ENCODE results near the gene ADSS1.

Gene ADSS1

GRCh38 chr14:104707608-104708595, 16.1 kb upstream of the ADSS1 start:
- Histone ChIP-seq H3K27me3 (ENCODE audit: insufficient read depth, low read length, poor library complexity, severe bottlenecking) (no peaks in the 10 kb centered on the region), H3K9me2 (replicated peaks; ENCODE audit: low read depth, low read length) (no peaks in the 10 kb centered on the region), H3K4me1 (ENCODE audit: insufficient read depth, low read length, poor library complexity, severe bottlenecking) (no peaks in the 10 kb centered on the region), H4K20me1 (ENCODE audit: insufficient read depth, low read length, poor library complexity, severe bottlenecking) (no peaks in the 10 kb centered on the region), H2AFZ (ENCODE audit: low read length) (no peak overlapping the region), H3K9me3 (ENCODE audit: insufficient read depth, low read depth, low read length) (no peaks in the 10 kb centered on the region), H3K4me2 (ENCODE audit: low read depth, low read length, poor library complexity, severe bottlenecking) (no peak overlapping the region), H3K36me3 (ENCODE audit: insufficient read depth, low read length) (peaks cover 26% of the 10 kb centered on the region), H3K4me3 (ENCODE audit: low read length, poor library complexity, severe bottlenecking) (no peak overlapping the region), H3F3A (ENCODE audit: low read depth) (no peaks in the 10 kb centered on the region), H3K9ac (ENCODE audit: low read depth, low read length, poor library complexity, severe bottlenecking) (no peak overlapping the region), H3K79me2 (ENCODE audit: insufficient read depth, low read length) (no peaks in the 10 kb centered on the region)
- no peak for TF ChIP-seq EZH2phosphoT487 (IDR thresholded peaks at IDR 0.05; ENCODE audit: borderline replicate concordance)

GRCh38 chr14:104708606-104709268, 15.3 kb upstream of the ADSS1 start:
- no peaks in the 10 kb centered on the region for H3F3A ChIP-seq (ENCODE audit: low read depth)
- no peak overlapping the region for H3K9ac ChIP-seq (ENCODE audit: low read depth, low read length, poor library complexity, severe bottlenecking)
- no peaks in the 10 kb centered on the region for H3K4me1 ChIP-seq (ENCODE audit: insufficient read depth, low read length, poor library complexity, severe bottlenecking)
- peak; percentile 89 for TF ChIP-seq CTCF (conservative IDR thresholded peaks at IDR 0.05; ENCODE audit: low read length)
- no peak for TF ChIP-seq EZH2phosphoT487 (IDR thresholded peaks at IDR 0.05; ENCODE audit: borderline replicate concordance)
- H3K27me3 ChIP-seq (ENCODE audit: insufficient read depth, low read length, poor library complexity, severe bottlenecking): no peaks in the 10 kb centered on the region
- H3K36me3 ChIP-seq (ENCODE audit: insufficient read depth, low read length): peaks cover 18% of the 10 kb centered on the region
- H3K4me3 ChIP-seq (ENCODE audit: low read length, poor library complexity, severe bottlenecking): no peak overlapping the region
- no peaks in the 10 kb centered on the region for H3K9me3 ChIP-seq (ENCODE audit: insufficient read depth, low read depth, low read length)
- no peak overlapping the region for H3K4me2 ChIP-seq (ENCODE audit: low read depth, low read length, poor library complexity, severe bottlenecking)
- H2AFZ ChIP-seq (ENCODE audit: low read length): no peak overlapping the region
- H3K79me2 ChIP-seq (ENCODE audit: insufficient read depth, low read length): no peaks in the 10 kb centered on the region
- no peaks in the 10 kb centered on the region for H3K9me2 ChIP-seq (replicated peaks; ENCODE audit: low read depth, low read length)
- H4K20me1 ChIP-seq (ENCODE audit: insufficient read depth, low read length, poor library complexity, severe bottlenecking): no peaks in the 10 kb centered on the region

- no peaks in the 10 kb centered on the region for H3K79me2 ChIP-seq (ENCODE audit: insufficient read depth, low read length)
- no peak overlapping the region for H3K4me2 ChIP-seq (ENCODE audit: low read depth, low read length, poor library complexity, severe bottlenecking)
Observed at GRCh38 chr14:104709387-104710039, 14.5 kb upstream of the ADSS1 start.

More at GRCh38 chr14:104709387-104710039, 14.5 kb upstream of the ADSS1 start:
- Histone ChIP-seq H2AFZ (ENCODE audit: low read length) (no peak overlapping the region), H3K27me3 (ENCODE audit: insufficient read depth, low read length, poor library complexity, severe bottlenecking) (no peaks in the 10 kb centered on the region), H3K9ac (ENCODE audit: low read depth, low read length, poor library complexity, severe bottlenecking) (no peak overlapping the region), H4K20me1 (ENCODE audit: insufficient read depth, low read length, poor library complexity, severe bottlenecking) (no peaks in the 10 kb centered on the region), H3K9me3 (ENCODE audit: insufficient read depth, low read depth, low read length) (no peaks in the 10 kb centered on the region), H3K36me3 (ENCODE audit: insufficient read depth, low read length) (peaks cover 13% of the 10 kb centered on the region), H3F3A (ENCODE audit: low read depth) (no peaks in the 10 kb centered on the region), H3K9me2 (replicated peaks; ENCODE audit: low read depth, low read length) (no peaks in the 10 kb centered on the region), H3K4me3 (ENCODE audit: low read length, poor library complexity, severe bottlenecking) (no peak overlapping the region), H3K4me1 (ENCODE audit: insufficient read depth, low read length, poor library complexity, severe bottlenecking) (no peaks in the 10 kb centered on the region)
- TF ChIP-seq EZH2phosphoT487 (IDR thresholded peaks at IDR 0.05; ENCODE audit: borderline replicate concordance): no peak
- TF ChIP-seq CTCF (conservative IDR thresholded peaks at IDR 0.05; ENCODE audit: low read length): no peak

Data from Loucy (cell line).